GM12873 (cell line): ENCODE measurements around the gene PPL.

Source experiments
- CTCF ChIP-seq: IDR thresholded peaks from 2 replicates; pipeline ENCODE4 v1.5.1; 2012; ENCODE audit warnings: low read depth, mild to moderate bottlenecking, moderate library complexity, low read length, control low read depth; ENCODE audit not compliant: insufficient read depth; ENCODE audit errors: missing control alignments

Gene PPL

GRCh38 chr16:4924593-4925292, 12.2 kb downstream of the PPL start:
- no peak for TF ChIP-seq CTCF

DNA sequence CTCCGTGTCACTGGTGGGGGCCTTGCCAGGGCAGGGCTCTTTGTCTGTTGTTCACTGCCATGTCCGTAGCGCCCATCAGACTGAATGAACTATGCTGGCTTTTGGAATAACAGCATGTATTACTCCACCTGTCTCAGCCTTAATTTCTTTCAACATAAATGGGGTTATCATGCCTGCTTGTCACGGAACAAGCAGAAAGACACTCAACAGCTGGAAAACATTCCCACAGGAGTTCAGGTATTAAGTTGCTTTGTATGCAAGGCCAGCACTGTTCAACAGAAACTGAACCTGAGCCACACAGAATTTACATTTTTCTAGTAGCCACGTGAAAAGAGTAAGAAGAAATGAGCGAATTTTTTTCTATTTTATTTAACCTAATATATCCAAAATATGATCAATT, 13.1 kb downstream of the PPL start:
- no peak for TF ChIP-seq CTCF

DNA sequence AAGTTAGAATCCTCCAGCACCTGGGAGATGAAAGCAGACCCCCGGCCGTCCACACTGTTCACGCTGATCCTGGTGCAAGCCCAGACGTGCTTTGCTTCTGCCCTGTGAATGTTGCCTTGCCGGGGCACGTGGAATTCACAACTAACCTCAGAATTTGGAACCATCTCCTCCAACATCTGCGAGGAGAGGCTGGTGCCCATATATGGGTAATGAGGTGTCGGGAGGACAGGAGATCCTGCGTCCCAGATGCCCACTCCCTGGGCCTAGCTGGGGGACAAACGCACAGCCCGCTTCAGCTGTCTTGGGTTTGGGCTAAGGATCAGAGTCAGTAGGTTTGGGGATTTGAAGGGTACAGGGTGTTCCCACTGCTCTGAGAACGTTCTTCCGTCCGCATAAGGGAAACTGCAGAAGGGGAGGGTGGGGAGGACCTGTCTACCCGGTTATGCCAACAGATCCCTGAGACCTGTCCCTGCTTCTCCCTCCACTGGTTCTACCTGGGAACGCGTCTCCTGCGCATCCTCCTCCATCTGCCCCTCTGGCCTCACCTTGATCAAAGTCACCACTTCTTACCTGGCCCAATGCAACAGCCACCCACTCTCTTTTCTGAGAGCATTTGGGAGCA, 14.1 kb downstream of the PPL start:
- TF ChIP-seq CTCF, result no peak

- TF ChIP-seq CTCF, result no peak
Measured at GRCh38 chr16:4920826-4921225, 16.1 kb downstream of the PPL start.

DNA sequence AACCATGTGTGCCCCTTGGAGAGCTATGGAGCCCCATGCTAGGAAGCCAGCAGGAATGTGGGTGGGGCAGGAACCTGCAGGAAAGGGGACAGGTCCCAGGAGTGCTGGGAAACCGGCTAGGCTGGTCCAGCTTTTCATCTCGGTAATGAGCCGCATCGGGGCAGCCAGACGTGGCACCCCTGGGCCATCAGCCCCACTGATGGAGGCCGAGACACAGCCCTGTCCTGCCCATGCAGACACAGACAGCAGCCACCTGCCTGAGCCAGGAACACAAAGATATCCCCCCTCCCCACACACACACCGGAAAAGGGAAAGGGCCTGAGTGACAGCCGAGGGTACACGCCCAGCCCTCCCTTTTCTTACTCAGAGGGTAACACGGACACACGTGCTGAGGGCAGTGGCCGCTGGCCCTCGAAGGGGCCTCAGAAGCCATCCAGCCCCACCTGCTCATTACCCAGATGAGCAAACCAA, 18.1 kb downstream of the PPL start:
- TF ChIP-seq CTCF, result no peak

GRCh38 chr16:4917117-4917516, 19.8 kb downstream of the PPL start:
- no peak for TF ChIP-seq CTCF

DNA sequence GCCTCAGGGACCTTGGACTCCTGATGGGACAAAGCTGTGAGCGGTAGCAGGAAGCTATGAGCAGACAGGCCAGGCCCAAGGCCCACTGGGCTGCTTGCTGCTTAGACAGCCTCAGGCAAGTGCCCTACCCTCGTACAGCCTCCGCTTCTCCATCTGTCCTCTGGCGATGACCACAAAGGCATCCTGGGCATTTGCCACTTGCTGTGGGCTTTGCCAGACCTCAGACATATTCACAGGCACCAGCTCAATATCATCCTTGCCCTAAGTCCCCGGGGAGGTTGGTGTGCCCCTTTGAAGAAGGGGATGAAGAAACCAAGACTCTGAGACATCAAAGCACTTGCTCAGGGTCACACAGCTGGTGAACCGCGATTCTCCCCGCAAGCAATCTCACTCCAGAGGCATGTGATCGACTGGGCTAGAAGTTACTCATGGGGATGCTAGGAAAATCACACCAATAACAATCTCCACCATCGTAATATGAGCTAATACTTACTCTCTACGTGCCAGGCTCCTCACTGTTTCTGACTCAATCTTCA, 21.7 kb downstream of the PPL start:
- TF ChIP-seq CTCF, result no peak
